Lower leg skin (tissue), 3 donors: Measurements from ENCODE around the gene MYLK4.

Experiments
- POLR2A ChIP-seq, 2 donors: fragments of 450-650 bp; IDR thresholded peaks; one replicate each; pipeline ENCODE4 v1.6.1; 2016 to 2017; ENCODE audit warnings: antibody characterized with exemption in 2 of 2, mild to moderate bottlenecking in 1 of 2, moderate library complexity in 1 of 2
- TF ChIP-seq, protein P1 (sequence below), 3 donors: fragments of 450-650 bp; IDR thresholded peaks; one replicate each; pipeline ENCODE4 v1.5.1; 2016; ENCODE audit warnings: antibody characterized with exemption in 3 of 3, mild to moderate bottlenecking in 3 of 3, moderate library complexity in 2 of 3

DNA sequence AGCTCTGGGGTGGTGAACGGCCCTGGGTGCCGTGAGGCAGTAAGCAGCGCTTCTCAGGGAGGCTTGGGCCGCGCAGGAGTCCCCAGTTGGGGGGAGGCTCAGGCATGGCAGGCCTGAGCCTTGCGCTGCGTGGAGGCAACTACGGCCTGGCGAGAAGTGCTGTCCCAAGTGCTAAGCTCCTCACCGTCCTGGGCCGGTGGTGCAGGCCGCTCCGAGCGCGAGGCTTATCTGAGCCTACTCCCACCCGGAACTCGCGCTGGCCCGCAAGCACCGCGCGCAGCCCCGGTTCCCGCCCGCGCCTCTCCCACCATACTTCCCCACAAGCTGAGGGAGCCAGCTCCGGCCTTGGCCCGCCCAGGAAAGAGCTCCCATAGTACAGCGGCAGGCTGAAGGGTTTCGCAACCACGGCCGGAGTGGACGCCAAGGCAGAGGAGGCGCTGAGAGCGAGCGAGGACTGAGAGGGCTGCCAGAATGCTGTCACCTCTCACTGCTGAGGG, 12.7 kb upstream of the MYLK4 start:
- no peak for TF ChIP-seq POLR2A (IDR thresholded peaks at IDR 0.05)
- TF ChIP-seq, protein P1, sequence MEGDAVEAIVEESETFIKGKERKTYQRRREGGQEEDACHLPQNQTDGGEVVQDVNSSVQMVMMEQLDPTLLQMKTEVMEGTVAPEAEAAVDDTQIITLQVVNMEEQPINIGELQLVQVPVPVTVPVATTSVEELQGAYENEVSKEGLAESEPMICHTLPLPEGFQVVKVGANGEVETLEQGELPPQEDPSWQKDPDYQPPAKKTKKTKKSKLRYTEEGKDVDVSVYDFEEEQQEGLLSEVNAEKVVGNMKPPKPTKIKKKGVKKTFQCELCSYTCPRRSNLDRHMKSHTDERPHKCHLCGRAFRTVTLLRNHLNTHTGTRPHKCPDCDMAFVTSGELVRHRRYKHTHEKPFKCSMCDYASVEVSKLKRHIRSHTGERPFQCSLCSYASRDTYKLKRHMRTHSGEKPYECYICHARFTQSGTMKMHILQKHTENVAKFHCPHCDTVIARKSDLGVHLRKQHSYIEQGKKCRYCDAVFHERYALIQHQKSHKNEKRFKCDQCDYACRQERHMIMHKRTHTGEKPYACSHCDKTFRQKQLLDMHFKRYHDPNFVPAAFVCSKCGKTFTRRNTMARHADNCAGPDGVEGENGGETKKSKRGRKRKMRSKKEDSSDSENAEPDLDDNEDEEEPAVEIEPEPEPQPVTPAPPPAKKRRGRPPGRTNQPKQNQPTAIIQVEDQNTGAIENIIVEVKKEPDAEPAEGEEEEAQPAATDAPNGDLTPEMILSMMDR (IDR thresholded peaks at IDR 0.05), result no peak
